H1 (cell line): ENCODE results near the gene MTHFS. TPM values are rescaled to one million over a fixed set of nuclear protein-coding genes. Genes with fewer than 3 reads are reported as not detected.

Experiments
- CTCF ChIA-PET: fragments of 300-600 bp; sonication (Branson Sonifier 250); formaldehyde crosslinking; loops from one replicate; lab custom pipeline; 2021; ENCODE audit not compliant: partially characterized antibody; lab: Charles Lee
- POLR2A ChIA-PET: fragments of 300-600 bp; sonication (Branson Sonifier 250); formaldehyde crosslinking; loops from one replicate; lab custom pipeline; 2021; ENCODE audit warnings: inconsistent platforms; ENCODE audit not compliant: partially characterized antibody; lab: Charles Lee
- DNase-seq, 2 experiments: peaks; one replicate each; pipeline versions ENCODE4 v3.0.0 to v3.0.0-alpha.2; 2010 to 2022; ENCODE audit warnings: low spot score in 2 of 2, low read depth in 1 of 2, mixed read lengths in 1 of 2
- FAIRE-seq: peaks from 2 replicates; lab custom pipeline; 2011; peaks lifted over from hg19 to GRCh38; lab: Jason Lieb, UNC
- H2AFZ ChIP-seq: 2 replicates; pipeline ENCODE4 v1.8.1; 2012; ENCODE audit warnings: low read length, inconsistent platforms
- H2AK5ac ChIP-seq: 2 replicates; pipeline ENCODE4 v1.6.1; 2013; ENCODE audit warnings: low read depth, low read length
- H2BK120ac ChIP-seq: replicated peaks from 2 replicates; pipeline ENCODE3; 2013; ENCODE audit warnings: low read depth, low read length, inconsistent platforms
- H2BK12ac ChIP-seq: 2 replicates; pipeline ENCODE4 v1.6.1; 2013; ENCODE audit warnings: low read depth, low read length
- H2BK15ac ChIP-seq: 2 replicates; pipeline ENCODE4 v1.6.1; 2013; ENCODE audit warnings: low read length
- H2BK20ac ChIP-seq: 2 replicates; pipeline ENCODE4 v1.6.1; 2013; ENCODE audit warnings: low read length
- H2BK5ac ChIP-seq: 2 replicates; pipeline ENCODE4 v1.6.1; 2013; ENCODE audit warnings: low read depth, low read length
- H3K14ac ChIP-seq: 2 replicates; pipeline ENCODE4 v1.6.1; 2013; ENCODE audit warnings: inconsistent platforms; ENCODE audit not compliant: insufficient read length
- H3K18ac ChIP-seq: 2 replicates; pipeline ENCODE4 v1.6.1; 2013; ENCODE audit warnings: low read length; ENCODE audit errors: extremely low read depth
- H3K23ac ChIP-seq: 2 replicates; pipeline ENCODE4 v1.6.1; 2013; ENCODE audit warnings: inconsistent platforms; ENCODE audit not compliant: insufficient read length
- H3K23me2 ChIP-seq: 2 replicates; pipeline ENCODE4 v1.6.1; 2013; ENCODE audit warnings: low read depth, low read length
- H3K27ac ChIP-seq: 2 replicates; pipeline ENCODE4 v1.6.1; 2011; ENCODE audit warnings: low read depth, low read length, inconsistent platforms
- H3K27me3 ChIP-seq, 4 experiments: replicated peaks in 1 of 4; 1 replicate in 1 of 4; 2 replicates in 3 of 4; pipeline versions ENCODE4 v1.6.1 to v1.8.1; 2011 to 2013; ENCODE audit warnings: low read length in 3 of 4, mild to moderate bottlenecking in 3 of 4, inconsistent platforms in 2 of 4, mixed read lengths in 2 of 4, moderate library complexity in 1 of 4; ENCODE audit not compliant: control insufficient read depth in 3 of 4, insufficient read depth in 3 of 4; ENCODE audit errors: extremely low read depth in 1 of 4
- H3K36me3 ChIP-seq, 4 experiments: 2 replicates each; pipeline versions ENCODE4 v1.6.1 to v1.8.1; 2011 to 2013; ENCODE audit warnings: mild to moderate bottlenecking in 4 of 4, low read length in 3 of 4, moderate library complexity in 2 of 4, control low read depth in 1 of 4, inconsistent platforms in 1 of 4; ENCODE audit not compliant: insufficient read depth in 4 of 4, control insufficient read depth in 2 of 4
- H3K4ac ChIP-seq: replicated peaks from 2 replicates; pipeline ENCODE3; 2013; ENCODE audit warnings: low read length, low read depth, mixed read lengths, inconsistent platforms; ENCODE audit not compliant: insufficient read length
- H3K4me1 ChIP-seq, 4 experiments: replicated peaks in 1 of 4; 1 replicate in 1 of 4; 2 replicates in 3 of 4; pipeline versions ENCODE4 v1.6.1 to v1.8.1; 2011 to 2013; ENCODE audit warnings: low read length in 3 of 4, inconsistent platforms in 2 of 4, mixed read lengths in 1 of 4; ENCODE audit not compliant: insufficient read depth in 4 of 4, control insufficient read depth in 3 of 4
- H3K4me2 ChIP-seq, 2 experiments: 2 replicates each; pipeline versions ENCODE4 v1.6.1 to v1.8.1; 2011 to 2013; ENCODE audit warnings: low read depth in 2 of 2, low read length in 2 of 2, control low read depth in 1 of 2, inconsistent platforms in 1 of 2, mild to moderate bottlenecking in 1 of 2; ENCODE audit not compliant: insufficient read depth in 1 of 2
- H3K4me3 ChIP-seq, 4 experiments: fragments of 200-600, 300-600 bp in 1 of 4; sonication (generic), shearing (Covaris generic), sonication (Bioruptor Twin) in 1 of 4; 2 replicates each; pipeline versions ENCODE4 v1.5.1 to v1.8.1; 2011 to 2016; ENCODE audit warnings: low read length in 4 of 4, low read depth in 3 of 4, control low read depth in 2 of 4, inconsistent platforms in 2 of 4, mild to moderate bottlenecking in 2 of 4, mixed read lengths in 1 of 4, moderate library complexity in 1 of 4; ENCODE audit not compliant: insufficient read depth in 2 of 4; ENCODE audit errors: extremely low read depth in 1 of 4
- H3K56ac ChIP-seq: replicated peaks from 2 replicates; pipeline ENCODE3; 2013; ENCODE audit warnings: low read depth, mild to moderate bottlenecking, mixed read lengths, low read length, inconsistent platforms; ENCODE audit not compliant: insufficient read length
- H3K79me1 ChIP-seq: 2 replicates; pipeline ENCODE4 v1.6.1; 2013; ENCODE audit warnings: low read depth, low read length, control low read depth
- H3K79me2 ChIP-seq, 2 experiments: 2 replicates each; pipeline versions ENCODE4 v1.6.1 to v1.8.1; 2012 to 2013; ENCODE audit warnings: low read length in 2 of 2, mild to moderate bottlenecking in 2 of 2, inconsistent platforms in 1 of 2; ENCODE audit not compliant: insufficient read depth in 2 of 2, control insufficient read depth in 1 of 2
- H3K9ac ChIP-seq, 4 experiments: replicated peaks in 1 of 4; 1 replicate in 1 of 4; 2 replicates in 3 of 4; pipeline versions ENCODE4 v1.6.1 to v1.8.1; 2011 to 2013; ENCODE audit warnings: low read depth in 3 of 4, low read length in 3 of 4, control low read depth in 2 of 4, mild to moderate bottlenecking in 2 of 4, moderate library complexity in 2 of 4, inconsistent platforms in 1 of 4; ENCODE audit errors: extremely low read depth in 1 of 4
- H3K9me3 ChIP-seq, 2 experiments: 2 replicates each; pipeline versions ENCODE4 v1.6.1 to v1.8.1; 2012 to 2013; ENCODE audit warnings: mild to moderate bottlenecking in 2 of 2, moderate library complexity in 2 of 2, control low read depth in 1 of 2, inconsistent platforms in 1 of 2, low read depth in 1 of 2, low read length in 1 of 2, mixed read lengths in 1 of 2; ENCODE audit not compliant: insufficient read depth in 2 of 2
- H4K20me1 ChIP-seq, 2 experiments: replicated peaks in 1 of 2; 2 replicates each; pipeline versions ENCODE3 to v1.8.1; 2011 to 2013; ENCODE audit warnings: inconsistent platforms in 2 of 2, low read length in 2 of 2, mild to moderate bottlenecking in 1 of 2; ENCODE audit not compliant: insufficient read depth in 2 of 2, control insufficient read depth in 1 of 2
- H4K5ac ChIP-seq: 2 replicates; pipeline ENCODE4 v1.6.1; 2013; ENCODE audit warnings: low read length, low read depth, mixed read lengths, inconsistent platforms; ENCODE audit not compliant: insufficient read length
- H4K8ac ChIP-seq: 2 replicates; pipeline ENCODE4 v1.8.0; 2013; ENCODE audit warnings: mild to moderate bottlenecking, moderate library complexity, low read length, inconsistent platforms; ENCODE audit not compliant: insufficient read depth; ENCODE audit errors: extremely low read depth
- H4K91ac ChIP-seq: replicated peaks from 2 replicates; pipeline ENCODE3; 2013; ENCODE audit warnings: low read length, mixed read lengths, inconsistent platforms; ENCODE audit not compliant: insufficient read length
- KDM1A ChIP-seq: fragments of 200-600, 300-600 bp; sonication (generic); IDR thresholded peaks from 2 replicates; pipeline ENCODE4 v1.7.1; 2016; ENCODE audit warnings: mild to moderate bottlenecking, low read length, borderline replicate concordance
- WGBS, 2 experiments: shearing (Covaris generic) in 1 of 2; methylation state at CpG; one replicate each; pipeline versions ENCODE4 v1.1.6 to v1.1.7; 2013 to 2015; ENCODE audit warnings: low lambda C conversion rate in 2 of 2, mixed read lengths in 2 of 2, inconsistent platforms in 1 of 2, low coverage in 1 of 2, missing lambda C conversion rate in 1 of 2; ENCODE audit not compliant: insufficient replicate concordance in 2 of 2, insufficient coverage in 1 of 2, insufficient read length in 1 of 2; ENCODE audit errors: extremely low coverage in 1 of 2, missing lambda C conversion rate in 1 of 2; 5-methylcytosine and 5-hydroxymethylcytosine counted together
- polyA plus RNA-seq, 7 experiments: library from polyadenylated mRNA; depleted of rRNA in 3 of 7; stranded (reverse) in 5 of 7; unstranded in 2 of 7; fragments of >200 nt in 5 of 7; fragments of 200-250 nt in 2 of 7; gene quantifications; 1 replicate in 5 of 7; 2 replicates in 1 of 7; 4 replicates in 1 of 7; pipeline versions ENCODE4 v1.2.1 to v1.2.3, GENCODE V29; 2011 to 2013; ENCODE audit warnings: missing spikeins in 2 of 7, mixed read lengths in 2 of 7
- total RNA-seq: library from RNA; stranded (reverse); fragmentation: NEBNext Ultra II Directional; extraction: Animal tissue kit (Norgen Biotek cat#: 25700); gene quantifications from 2 replicates; pipeline ENCODE4 v1.2.1, GENCODE V29; 2021

MTHFS gene
- total and polyA plus RNA-seq, 2 of the 8 experiments (the other 6 are each of a cell fraction or from before 2014, with no cell fraction given), result 27.3 to 37.2 TPM

DNA sequence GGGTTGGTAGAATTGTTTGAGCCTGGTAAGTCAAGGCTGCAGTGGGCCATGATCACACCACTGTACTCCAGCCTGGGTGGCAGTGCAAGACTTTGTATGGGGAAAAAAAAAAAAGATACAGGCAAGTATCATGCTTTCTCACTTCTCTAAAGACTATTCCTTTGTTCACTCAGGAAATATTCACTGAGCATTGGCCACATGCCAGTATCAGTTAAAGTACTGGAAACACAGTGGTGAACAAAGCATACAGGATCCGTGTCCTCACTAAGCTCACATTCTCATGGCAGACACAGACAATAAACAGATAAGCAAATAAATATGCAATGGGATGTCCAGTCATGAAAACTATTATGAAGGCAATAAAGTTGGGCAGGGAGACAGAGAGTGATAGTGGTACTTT, 5.1 kb upstream of the MTHFS start:
- Histone ChIP-seq H3K27ac (no peak overlapping the region), H4K5ac (no peak overlapping the region), H4K91ac (no peak overlapping the region), H4K20me1 (no peaks in the 10 kb centered on the region), H3K4me3 (no peak overlapping the region), H4K8ac (no peak overlapping the region), H3K79me2 (no peaks in the 10 kb centered on the region), H2BK12ac (no peak overlapping the region), H2AK5ac (no peak overlapping the region), H3K4me1 (peaks cover 0 to 3% (median 0%) of the 10 kb centered on the region in 4 experiments; a peak in 2 of 7 replicates), H2AFZ (no peak overlapping the region), H3K4me2 (no peak overlapping the region), H3K9ac (no peak overlapping the region), H3K79me1 (no peaks in the 10 kb centered on the region), H2BK5ac (no peak overlapping the region), H3K23me2 (peaks cover 4% of the 10 kb centered on the region; the same call in 1 of the 2 replicates), H3K56ac (no peak overlapping the region), H2BK120ac (no peak overlapping the region), H3K27me3 (no peaks in the 10 kb centered on the region), H3K18ac (no peak overlapping the region), H3K36me3 (peaks cover 0 to 3% (median 2%) of the 10 kb centered on the region in 4 experiments; a peak in 2 of 8 replicates), H3K4ac (no peak overlapping the region), H2BK15ac (no peak overlapping the region), H3K23ac (no peak overlapping the region), H3K9me3 (no peaks in the 10 kb centered on the region), H3K14ac (no peak overlapping the region), H2BK20ac (no peak overlapping the region)
- 78% methylated on average over 1 of the region's 1 CpG; no CpG with 5 or more reads in 1 of the 2 experiments for WGBS, 2 experiments
- DNase-seq (no peak), FAIRE-seq (no peak)
- no peak for TF ChIP-seq KDM1A
- POLR2A ChIA-PET, result no interaction called here
- CTCF ChIA-PET, result interaction anchor here (0.6 to 0.8 kb wide), 2 partner anchors 48 to 96 kb away, joined by 3 read pairs; no protein-coding TSS in a partner anchor
